Measurements from ENCODE around the gene KLK1. TPM values are rescaled to one million over a fixed set of nuclear protein-coding genes. Genes with fewer than 3 reads are reported as not detected.

Gene KLK1
- polyA plus RNA-seq, 1 of the 3 experiments (the other 2 are of a cell fraction): not detected

- Histone ChIP-seq H3K79me2 (ENCODE audit: insufficient read depth) (no peaks in the 10 kb centered on the region), H3K27ac (ENCODE audit: low read depth in 2 of 2, low read length in 1 of 2) (no peak overlapping the region), H2AFZ (ENCODE audit: low read depth) (no peak overlapping the region), H3K27me3 (ENCODE audit: insufficient read depth) (no peaks in the 10 kb centered on the region), H3K4me2 (no peak overlapping the region), H4K20me1 (ENCODE audit: insufficient read depth) (peaks cover 31% of the 10 kb centered on the region; the same call in 1 of the 2 replicates), H3K9ac (no peak overlapping the region), H3K9me3 (no peaks in the 10 kb centered on the region), H3K4me3 (ENCODE audit: low read depth in 2 of 2, low read length in 1 of 2) (no peak overlapping the region), H3K36me3 (replicated peaks in 1 of 2; ENCODE audit: control insufficient read depth in 1 of 2, insufficient read depth in 2 of 2, low read length in 1 of 2) (peaks cover 0 to 13% of the 10 kb centered on the region in 2 experiments), H3K9me2 (no peaks in the 10 kb centered on the region), H3F3A (replicated peaks; ENCODE audit: insufficient read depth) (peaks cover 4% of the 10 kb centered on the region), H3K4me1 (ENCODE audit: control insufficient read depth in 1 of 2, insufficient read depth in 2 of 2, low read depth in 1 of 2, low read length in 1 of 2) (no peaks in the 10 kb centered on the region; a peak in 1 of 4 replicates)
- ChIA-PET CTCF (interaction anchor here (0.6 to 3.8 kb wide), 3 partner anchors 11 to 376 kb away, joined by 4 to 27 read pairs (median 4); no protein-coding TSS in a partner anchor), POLR2A (interaction anchor here (1.1 to 2.2 kb wide), 2 partner anchors 10 to 128 kb away, joined by 4 to 5 read pairs; no protein-coding TSS in a partner anchor)
- TF ChIP-seq GATA2 (CRISPR knock-in tag; IDR thresholded peaks at IDR 0.05) (no peak), FOXJ3 (CRISPR knock-in tag; IDR thresholded peaks at IDR 0.05) (no peak)
- peak; percentile 44 for DNase-seq
- 28% methylated on average over 4 of the region's 11 CpGs for WGBS (ENCODE audit: low lambda C conversion rate)
These were observed 30.0 kb downstream of the KLK1 start for GRCh38 chr19:50793558-50794065.

- ChIA-PET POLR2A (interaction anchor here (0.9 to 2.2 kb wide), 4 partner anchors 8 to 129 kb away, joined by 3 to 5 read pairs (median 4); no protein-coding TSS in a partner anchor), CTCF (interaction anchor here (0.8 to 3.8 kb wide), 5 partner anchors 10 to 236 kb away, joined by 3 to 27 read pairs (median 3); no protein-coding TSS in a partner anchor)
- Histone ChIP-seq H3K36me3 (replicated peaks in 1 of 2; ENCODE audit: control insufficient read depth in 1 of 2, insufficient read depth in 2 of 2, low read length in 1 of 2) (peaks cover 0 to 3% of the 10 kb centered on the region in 2 experiments), H3K79me2 (ENCODE audit: insufficient read depth) (no peaks in the 10 kb centered on the region), H3K4me1 (ENCODE audit: control insufficient read depth in 1 of 2, insufficient read depth in 2 of 2, low read depth in 1 of 2, low read length in 1 of 2) (no peaks in the 10 kb centered on the region; a peak in 1 of 4 replicates), H3K4me2 (no peak overlapping the region), H3F3A (replicated peaks; ENCODE audit: insufficient read depth) (peaks cover 4% of the 10 kb centered on the region), H3K9me2 (no peaks in the 10 kb centered on the region), H3K9me3 (no peaks in the 10 kb centered on the region), H3K4me3 (ENCODE audit: low read depth in 2 of 2, low read length in 1 of 2) (no peak overlapping the region), H4K20me1 (ENCODE audit: insufficient read depth) (peaks cover 21% of the 10 kb centered on the region; the same call in 1 of the 2 replicates), H3K27me3 (ENCODE audit: insufficient read depth) (no peaks in the 10 kb centered on the region), H2AFZ (ENCODE audit: low read depth) (no peak overlapping the region), H3K9ac (no peak overlapping the region), H3K27ac (ENCODE audit: low read depth in 2 of 2, low read length in 1 of 2) (no peak overlapping the region)
- DNase-seq: peak; percentile 30
- 76% methylated on average over 11 of the region's 13 CpGs for WGBS (ENCODE audit: low lambda C conversion rate)
- TF ChIP-seq GATA2 (CRISPR knock-in tag; IDR thresholded peaks at IDR 0.05) (no peak), PBX3 (IDR thresholded peaks at IDR 0.05) (no peak), SMC3 (IDR thresholded peaks at IDR 0.05; ENCODE audit: low read depth, low read length) (no peak), ZBTB33 (IDR thresholded peaks at IDR 0.05; ENCODE audit: borderline replicate concordance, low read depth) (no peak), EZH2phosphoT487 (IDR thresholded peaks at IDR 0.05; ENCODE audit: borderline replicate concordance, low read depth) (no peak), MXI1 (IDR thresholded peaks at IDR 0.05; ENCODE audit: low read depth, low read length) (no peak)
These were observed 31.0 kb downstream of the KLK1 start for GRCh38 chr19:50792272-50793250.
